KMS-11 (cell line): Measurements from ENCODE around the gene DISC1.
A peak's percentile ranks its signal among the peaks of the same experiment; 100 is the strongest.

Experiments used
- H2AFZ ChIP-seq: fragments of 200-600 bp; sonication (generic); 2 replicates; pipeline ENCODE4 v1.6.1; 2016; ENCODE audit warnings: antibody characterized with exemption, mixed run types, low read depth
- H3K27ac ChIP-seq: fragments of 200-600 bp; sonication (generic); 2 replicates; pipeline ENCODE4 v1.6.1; 2016; ENCODE audit warnings: mild to moderate bottlenecking, mixed run types
- H3K27me3 ChIP-seq: fragments of 200-600 bp; sonication (generic); 2 replicates; pipeline ENCODE4 v1.6.1; 2017; ENCODE audit warnings: mild to moderate bottlenecking, low read depth, mixed run types, moderate library complexity; ENCODE audit not compliant: insufficient read depth
- H3K36me3 ChIP-seq: fragments of 200-600 bp; sonication (generic); 2 replicates; pipeline ENCODE4 v1.6.1; 2017; ENCODE audit warnings: mild to moderate bottlenecking, mixed run types; ENCODE audit not compliant: insufficient read depth
- H3K4me1 ChIP-seq: fragments of 200-600 bp; sonication (generic); 2 replicates; pipeline ENCODE4 v1.6.1; 2016; ENCODE audit warnings: mild to moderate bottlenecking, low read depth, mixed run types; ENCODE audit not compliant: poor library complexity, severe bottlenecking
- H3K4me2 ChIP-seq: fragments of 200-600 bp; sonication (generic); 2 replicates; pipeline ENCODE4 v1.7.0; 2016; ENCODE audit warnings: mild to moderate bottlenecking, mixed run types
- H3K4me3 ChIP-seq: fragments of 200-600 bp; sonication (generic); IDR thresholded peaks from 2 replicates; pipeline ENCODE4 v1.6.1; 2017; ENCODE audit warnings: low read depth, low read length, mixed read lengths; ENCODE audit not compliant: insufficient read depth
- H3K79me2 ChIP-seq: fragments of 200-600 bp; sonication (generic); 2 replicates; pipeline ENCODE4 v1.6.1; 2016; ENCODE audit warnings: low read depth, mixed run types; ENCODE audit not compliant: insufficient read depth
- H3K9ac ChIP-seq: fragments of 200-600 bp; sonication (generic); 2 replicates; pipeline ENCODE4 v1.6.1; 2016; ENCODE audit warnings: mild to moderate bottlenecking, mixed run types
- H4K20me1 ChIP-seq: fragments of 200-600 bp; sonication (generic); 2 replicates; pipeline ENCODE4 v1.6.1; 2016; ENCODE audit warnings: mild to moderate bottlenecking, mixed run types; ENCODE audit not compliant: insufficient read depth
- TF ChIP-seq, protein P1 (sequence below): fragments of 200-600 bp; sonication (generic); conservative IDR thresholded peaks from 2 replicates; pipeline ENCODE4 v1.6.1; 2017; ENCODE audit warnings: low read depth, mild to moderate bottlenecking, antibody characterized with exemption, low read length, moderate library complexity, mixed read lengths

Gene DISC1

GRCh38 chr1:231931146-231931545 is 304.6 kb downstream of the DISC1 start:
- Histone ChIP-seq H3K4me2 (no peak overlapping the region), H3K79me2 (no peaks in the 10 kb centered on the region), H3K27me3 (no peaks in the 10 kb centered on the region), H3K36me3 (no peaks in the 10 kb centered on the region), H3K9ac (no peak overlapping the region), H3K4me1 (no peaks in the 10 kb centered on the region), H4K20me1 (no peaks in the 10 kb centered on the region), H3K27ac (no peak overlapping the region), H3K4me3 (no peak overlapping the region), H2AFZ (no peak overlapping the region)
- TF ChIP-seq, protein P1, sequence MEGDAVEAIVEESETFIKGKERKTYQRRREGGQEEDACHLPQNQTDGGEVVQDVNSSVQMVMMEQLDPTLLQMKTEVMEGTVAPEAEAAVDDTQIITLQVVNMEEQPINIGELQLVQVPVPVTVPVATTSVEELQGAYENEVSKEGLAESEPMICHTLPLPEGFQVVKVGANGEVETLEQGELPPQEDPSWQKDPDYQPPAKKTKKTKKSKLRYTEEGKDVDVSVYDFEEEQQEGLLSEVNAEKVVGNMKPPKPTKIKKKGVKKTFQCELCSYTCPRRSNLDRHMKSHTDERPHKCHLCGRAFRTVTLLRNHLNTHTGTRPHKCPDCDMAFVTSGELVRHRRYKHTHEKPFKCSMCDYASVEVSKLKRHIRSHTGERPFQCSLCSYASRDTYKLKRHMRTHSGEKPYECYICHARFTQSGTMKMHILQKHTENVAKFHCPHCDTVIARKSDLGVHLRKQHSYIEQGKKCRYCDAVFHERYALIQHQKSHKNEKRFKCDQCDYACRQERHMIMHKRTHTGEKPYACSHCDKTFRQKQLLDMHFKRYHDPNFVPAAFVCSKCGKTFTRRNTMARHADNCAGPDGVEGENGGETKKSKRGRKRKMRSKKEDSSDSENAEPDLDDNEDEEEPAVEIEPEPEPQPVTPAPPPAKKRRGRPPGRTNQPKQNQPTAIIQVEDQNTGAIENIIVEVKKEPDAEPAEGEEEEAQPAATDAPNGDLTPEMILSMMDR: no peak

DNA sequence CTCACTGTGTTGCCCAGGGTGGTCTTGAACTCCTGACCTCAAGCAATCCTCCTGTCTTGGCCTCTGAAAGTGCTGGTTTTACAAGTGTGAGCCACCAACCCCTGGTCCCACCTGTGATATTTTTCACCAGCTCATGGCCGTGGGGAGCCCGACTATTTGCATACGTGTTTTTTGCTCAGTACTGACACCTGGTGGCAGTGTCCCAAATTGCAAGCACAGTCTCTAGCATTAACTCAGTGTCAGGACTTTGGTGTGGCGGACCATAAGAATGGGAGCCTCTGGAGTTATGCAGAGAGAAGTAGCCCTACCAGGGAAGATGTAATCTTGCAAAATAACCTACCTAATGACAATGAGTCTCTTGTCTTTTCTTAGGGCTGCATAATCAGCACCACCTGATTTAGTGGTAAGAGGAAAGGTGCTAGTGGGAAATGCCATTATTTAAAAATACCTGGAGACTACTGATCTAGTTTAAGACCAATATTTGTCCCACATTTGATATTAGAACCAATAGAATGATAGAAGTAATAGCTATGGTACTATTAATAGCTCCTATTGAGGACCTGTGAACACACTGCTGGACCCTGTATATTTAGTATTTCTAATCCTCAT is 305.4 kb downstream of the DISC1 start:
- Histone ChIP-seq H3K27ac (no peak overlapping the region), H3K4me3 (no peak overlapping the region), H3K27me3 (no peaks in the 10 kb centered on the region), H3K36me3 (no peaks in the 10 kb centered on the region), H3K9ac (no peak overlapping the region), H4K20me1 (no peaks in the 10 kb centered on the region), H3K79me2 (no peaks in the 10 kb centered on the region), H3K4me2 (no peak overlapping the region), H3K4me1 (no peaks in the 10 kb centered on the region), H2AFZ (no peak overlapping the region)
- TF ChIP-seq, protein P1: peak; percentile 94

DNA sequence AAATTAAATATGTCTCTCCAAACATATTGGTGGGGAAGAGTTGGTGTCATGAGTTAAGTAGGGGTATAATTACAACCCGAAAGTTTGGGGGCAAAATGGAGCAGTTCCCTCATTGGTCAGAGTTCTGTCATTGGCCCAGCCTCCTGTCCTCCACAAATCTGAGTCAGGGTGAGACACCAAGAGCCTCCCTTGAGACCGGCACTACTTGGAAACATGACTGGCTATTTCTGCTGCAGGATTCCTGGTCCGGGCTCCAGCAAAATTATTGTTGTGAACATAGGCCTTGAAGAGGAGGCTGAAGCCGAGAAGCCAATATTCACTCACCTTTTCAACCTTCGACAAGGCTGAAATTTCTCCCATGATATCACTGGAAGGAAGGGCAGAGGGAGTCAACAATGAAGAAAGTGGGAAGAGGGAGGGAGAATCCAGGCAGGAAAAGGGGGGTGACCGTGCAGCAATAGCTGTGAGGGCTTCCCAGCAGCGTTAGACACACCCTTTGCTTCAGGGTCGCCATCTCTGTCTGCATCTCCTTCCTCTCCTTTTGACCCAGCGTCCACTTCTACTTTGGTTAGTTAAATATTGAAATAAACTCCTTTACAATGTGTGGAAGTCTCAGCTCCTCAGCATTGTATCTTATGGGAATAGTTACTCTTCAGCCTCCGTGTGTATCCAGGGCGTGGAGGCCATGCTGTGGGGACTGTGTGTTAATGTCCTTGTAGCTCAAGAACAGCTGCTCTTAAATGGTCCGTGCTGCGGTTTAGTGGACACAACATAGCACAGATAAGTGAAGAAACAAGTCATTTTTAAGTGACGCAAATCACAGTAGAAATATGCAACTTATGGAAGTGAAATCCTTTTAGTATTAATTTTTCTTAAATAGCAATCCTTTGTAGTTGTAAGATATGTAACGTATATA is 307.4 kb downstream of the DISC1 start:
- H2AFZ ChIP-seq: no peak overlapping the region
- H3K4me3 ChIP-seq: no peak overlapping the region
- no peaks in the 10 kb centered on the region for H3K27me3 ChIP-seq
- H3K27ac ChIP-seq: no peak overlapping the region
- H3K9ac ChIP-seq: no peak overlapping the region
- H4K20me1 ChIP-seq: no peaks in the 10 kb centered on the region
- no peaks in the 10 kb centered on the region for H3K36me3 ChIP-seq
- H3K4me2 ChIP-seq: no peak overlapping the region
- no peaks in the 10 kb centered on the region for H3K79me2 ChIP-seq
- H3K4me1 ChIP-seq: no peaks in the 10 kb centered on the region
- TF ChIP-seq, protein P1: no peak

DNA sequence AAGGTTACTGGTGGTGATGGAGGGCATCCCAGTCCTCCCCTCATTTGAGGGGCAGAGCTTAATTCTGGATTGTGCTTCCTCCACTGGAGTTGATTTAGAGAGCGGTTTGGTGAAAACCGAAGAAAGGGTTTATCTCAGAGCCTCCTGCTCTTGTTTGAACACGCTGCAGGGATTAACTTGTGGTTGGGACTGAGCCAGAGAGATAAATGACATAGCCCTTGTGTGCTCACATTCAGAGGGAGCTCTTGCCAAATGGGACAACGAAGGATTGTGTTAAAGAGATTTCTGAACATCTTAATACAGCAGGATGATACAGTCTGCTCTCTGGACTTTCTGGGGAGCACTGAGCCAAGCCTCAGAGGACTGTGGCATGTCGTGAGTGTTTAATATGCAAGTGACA is 308.2 kb downstream of the DISC1 start:
- Histone ChIP-seq H3K4me3 (no peak overlapping the region), H3K9ac (no peak overlapping the region), H3K27me3 (no peaks in the 10 kb centered on the region), H4K20me1 (no peaks in the 10 kb centered on the region), H3K4me1 (no peaks in the 10 kb centered on the region), H3K4me2 (no peak overlapping the region), H3K36me3 (no peaks in the 10 kb centered on the region), H3K79me2 (no peaks in the 10 kb centered on the region), H2AFZ (no peak overlapping the region), H3K27ac (no peak overlapping the region)
- TF ChIP-seq, protein P1: no peak
